Measurements from ENCODE around the gene PRAMEF1.
"Not testable (repeated sequence)": the region's sequence is repeated elsewhere in the genome, so short reads cannot be mapped to it uniquely, and the experiment has no call there.

Gene PRAMEF1

DNA sequence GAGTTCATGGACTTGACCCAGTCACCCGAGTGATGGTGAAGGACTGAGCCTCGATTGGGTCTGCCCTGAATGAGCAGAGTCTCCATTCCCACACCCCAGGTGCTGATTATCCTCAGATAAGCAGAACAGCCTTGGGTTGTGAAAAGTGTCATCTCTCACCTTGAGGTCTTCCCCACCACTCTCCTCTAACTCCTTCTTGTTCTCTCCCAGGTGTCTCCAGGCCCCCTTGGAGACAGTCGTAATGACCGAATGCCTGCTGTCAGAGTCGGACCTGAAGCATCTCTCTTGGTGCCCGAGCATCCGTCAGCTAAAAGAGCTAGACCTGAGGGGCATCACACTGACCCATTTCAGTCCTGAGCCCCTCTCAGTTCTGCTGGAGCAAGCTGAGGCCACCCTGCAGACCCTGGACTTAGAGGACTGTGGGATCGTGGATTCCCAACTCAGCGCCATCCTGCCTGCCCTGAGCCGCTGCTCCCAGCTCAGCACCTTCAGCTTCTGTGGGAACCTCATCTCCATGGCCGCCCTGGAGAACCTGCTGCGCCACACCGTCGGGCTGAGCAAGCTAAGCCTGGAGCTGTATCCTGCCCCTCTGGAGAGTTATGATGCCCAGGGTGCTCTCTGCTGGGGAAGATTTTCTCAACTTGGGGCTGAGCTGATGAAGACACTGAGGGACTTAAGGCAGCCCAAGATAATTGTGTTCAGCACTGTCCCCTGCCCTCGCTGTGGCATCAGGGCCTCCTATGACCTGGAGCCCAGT is 14.2 kb upstream of the PRAMEF1 start:
- no peak for DNase-seq (ENCODE audit: low spot score)

GRCh38 chr1:12778061-12778460 is 13.1 kb upstream of the PRAMEF1 start:
- DNase-seq (ENCODE audit: low spot score) = no peak

DNA sequence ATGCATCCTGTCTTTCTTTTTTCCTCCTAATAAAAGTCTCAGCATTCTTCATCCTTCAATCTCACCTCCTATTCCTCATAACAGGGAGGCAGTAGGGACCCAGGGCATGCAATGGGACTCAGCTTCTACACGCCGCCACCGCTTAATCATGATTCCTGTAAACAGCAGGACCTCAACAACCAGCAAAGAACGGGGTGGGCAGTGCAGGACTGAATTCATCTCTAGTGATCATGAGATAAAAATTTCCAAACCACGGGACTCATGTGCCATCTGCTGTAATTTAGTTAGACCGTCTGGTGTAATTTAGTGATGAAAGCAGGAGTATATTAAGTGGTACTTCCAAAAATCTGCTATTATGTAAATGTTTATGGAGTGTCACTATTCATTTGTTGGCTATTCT is 12.3 kb upstream of the PRAMEF1 start:
- no peak for DNase-seq (ENCODE audit: low spot score)

- DNase-seq (ENCODE audit: low spot score) = not testable (repeated sequence)
Measured at GRCh38 chr1:12781488-12781887, 9.7 kb upstream of the PRAMEF1 start.

- DNase-seq (ENCODE audit: low spot score) = not testable (repeated sequence)
Measured at GRCh38 chr1:12783783-12784182, 7.4 kb upstream of the PRAMEF1 start.

DNA sequence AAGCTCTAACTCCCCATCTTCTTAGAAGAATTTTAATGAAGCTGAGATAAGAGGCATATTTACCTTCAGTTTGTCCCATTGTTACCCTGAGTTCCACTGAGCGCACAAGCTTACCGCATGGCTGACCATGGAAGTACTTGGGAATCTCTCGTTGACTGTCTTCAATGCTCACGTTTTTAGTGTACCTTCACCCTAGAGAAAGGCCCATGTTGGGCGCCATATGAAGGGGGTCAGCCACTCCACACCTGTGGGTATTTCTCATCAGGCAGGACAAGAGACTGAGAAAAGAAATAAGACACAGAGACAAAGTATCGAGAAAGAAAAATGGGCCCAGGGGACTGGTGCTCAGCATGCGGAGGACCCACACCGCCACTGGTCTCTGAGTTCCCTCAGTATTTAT is 6.5 kb upstream of the PRAMEF1 start:
- not testable (repeated sequence) for DNase-seq (ENCODE audit: low spot score)

GRCh38 chr1:12798911-12799310 is 7.7 kb downstream of the PRAMEF1 start:
- DNase-seq (ENCODE audit: low spot score) = no peak

- DNase-seq (ENCODE audit: low spot score) = no peak
Measured at GRCh38 chr1:12799730-12800129, 8.5 kb downstream of the PRAMEF1 start.

DNA sequence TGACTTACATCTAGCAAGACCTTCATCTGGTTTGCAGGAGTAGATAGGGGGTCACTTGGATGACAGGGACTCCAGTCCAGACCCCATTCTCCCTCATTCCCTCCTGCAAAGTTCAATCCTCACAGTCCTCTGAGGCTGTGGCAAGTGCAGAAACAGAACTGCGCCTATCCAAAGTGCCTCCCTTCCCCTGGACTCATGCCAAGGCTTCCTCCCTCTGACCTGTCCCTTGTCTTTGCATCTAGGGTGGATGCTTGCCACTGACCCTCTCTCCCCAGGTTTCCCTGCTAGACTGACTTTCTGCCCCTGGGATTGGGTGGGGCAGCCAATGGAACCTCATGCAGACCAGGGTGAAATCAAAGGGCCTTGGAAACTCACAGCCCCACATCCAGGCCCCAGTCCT is 18.7 kb downstream of the PRAMEF1 start:
- DNase-seq (ENCODE audit: low spot score) = no peak

- no peak for DNase-seq (ENCODE audit: low spot score)
Measured at GRCh38 chr1:12810691-12811408, 19.7 kb downstream of the PRAMEF1 start.

GRCh38 chr1:12811409-12811784 is 20.2 kb downstream of the PRAMEF1 start:
- no peak for DNase-seq (ENCODE audit: low spot score)

- DNase-seq (ENCODE audit: low spot score) = not testable (repeated sequence)
Measured at GRCh38 chr1:12819061-12819460, 27.9 kb downstream of the PRAMEF1 start.

DNA sequence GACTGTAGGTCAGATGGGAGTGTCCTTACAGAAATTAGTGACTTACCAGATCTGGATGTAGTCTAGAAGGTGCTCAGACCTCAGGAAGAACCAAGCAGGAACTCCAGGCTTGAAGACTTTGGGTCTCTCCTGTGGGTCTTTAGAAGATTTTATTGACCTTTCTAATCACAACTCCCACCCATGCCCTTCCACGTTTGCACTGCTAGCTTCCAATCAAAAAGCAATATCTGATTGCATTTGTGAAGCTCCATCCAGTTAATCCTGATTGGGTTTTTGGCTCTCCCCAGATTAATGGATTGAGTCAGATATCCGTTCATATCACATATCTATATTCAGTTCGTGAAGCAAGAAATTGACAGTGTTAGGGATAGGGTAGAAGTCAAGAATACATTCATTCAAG is 40.1 kb downstream of the PRAMEF1 start, which contains the start of gene PRAMEF11:
Gene PRAMEF11 (minus strand): TSS at position 101 of the 400 bp plus-strand sequence. CDS start 2,621 bp downstream, outside the sequence.
- not testable (repeated sequence) for DNase-seq (ENCODE audit: low spot score)

- not testable (repeated sequence) for DNase-seq (ENCODE audit: low spot score)
Measured at GRCh38 chr1:12833251-12833650, 42.1 kb downstream of the PRAMEF1 start.
